Transverse colon (tissue), 3 donors: ENCODE results near the gene MYH9.

Source experiments
- CTCF ChIP-seq, 5 experiments: fragments of 200-600 bp in 3 of 5; fragments of 450-650 bp in 2 of 5; sonication (generic) in 3 of 5; IDR thresholded peaks; 1 replicate in 2 of 5; 2 replicates in 3 of 5; pipeline ENCODE4 v1.5.1; 2016 to 2017; ENCODE audit warnings: antibody characterized with exemption in 5 of 5, inconsistent platforms in 3 of 5, mild to moderate bottlenecking in 2 of 5, moderate library complexity in 1 of 5
- POLR2A ChIP-seq: fragments of 450-650 bp; IDR thresholded peaks from one replicate; pipeline ENCODE4 v1.6.1; 2016; ENCODE audit warnings: antibody characterized with exemption, mild to moderate bottlenecking, moderate library complexity

DNA sequence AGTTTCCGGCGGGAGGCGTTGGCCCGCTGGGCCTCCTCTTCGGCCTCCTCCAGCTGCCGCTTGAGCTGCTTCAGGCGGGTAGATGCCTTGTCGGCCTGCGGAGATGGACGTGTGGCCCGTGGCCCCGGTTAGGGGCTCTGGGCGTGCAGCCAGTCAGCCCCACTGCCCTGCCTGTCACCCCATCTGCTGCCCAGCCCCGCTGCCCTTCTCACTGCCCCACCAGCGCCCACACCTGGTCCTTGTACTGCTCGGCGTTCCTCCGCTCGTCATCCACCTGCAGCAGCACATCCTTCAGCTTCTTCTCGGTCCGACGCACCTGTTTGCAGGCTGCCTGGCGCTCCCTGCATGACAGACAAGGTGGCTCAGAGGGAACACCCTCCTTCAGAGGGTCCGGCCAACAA is 103.6 kb downstream of the MYH9 start:
- TF ChIP-seq CTCF (IDR thresholded peaks at IDR 0.05) = no peak
- TF ChIP-seq POLR2A = no peak
